Calu3 (cell line): ENCODE data around the gene CD81. TPM values are rescaled to one million over a fixed set of nuclear protein-coding genes. Genes with fewer than 3 reads are reported as not detected.

ENCODE experiments used
- BruUV-seq: library from RNA; stranded (reverse); fragments of 400-500 nt; replicated peaks from 2 replicates; lab custom pipeline; 2021; lab: Mats Ljungman, UMichigan
- CTCF ChIA-PET: fragments of 300-600 bp; sonication (Branson Sonifier 250); formaldehyde crosslinking; loops from one replicate; lab custom pipeline; 2022; ENCODE audit warnings: antibody characterized with exemption; lab: Charles Lee
- DNase-seq: peaks from one replicate; pipeline ENCODE4 v3.0.0; 2022
- H3K27ac Mint-ChIP-seq: one replicate; pipeline ENCODE4 v1.8.0; 2022; ENCODE audit warnings: mixed read lengths; ENCODE audit not compliant: unreplicated experiment
- H3K27me3 Mint-ChIP-seq: one replicate; pipeline ENCODE4 v1.8.0; 2022; ENCODE audit warnings: mixed read lengths; ENCODE audit not compliant: unreplicated experiment
- H3K36me3 Mint-ChIP-seq: one replicate; pipeline ENCODE4 v1.8.0; 2022; ENCODE audit warnings: mild to moderate bottlenecking, moderate library complexity, mixed read lengths; ENCODE audit not compliant: insufficient read depth, unreplicated experiment
- H3K4me1 Mint-ChIP-seq: one replicate; pipeline ENCODE4 v1.8.0; 2022; ENCODE audit warnings: mild to moderate bottlenecking, low read depth, mixed read lengths; ENCODE audit not compliant: unreplicated experiment
- H3K4me3 Mint-ChIP-seq: one replicate; pipeline ENCODE4 v1.8.0; 2022; ENCODE audit warnings: mild to moderate bottlenecking, low read depth, moderate library complexity, mixed read lengths; ENCODE audit not compliant: unreplicated experiment
- H3K9me3 Mint-ChIP-seq: one replicate; pipeline ENCODE4 v1.8.0; 2022; ENCODE audit warnings: low read depth, mixed read lengths; ENCODE audit not compliant: unreplicated experiment
- intact Hi-C: fragments of 100-400 bp; cut with micrococcal nuclease; formaldehyde crosslinking; loops from one replicate; pipeline ENCODE4 v1.10.0; 2022; ENCODE audit not compliant: unreplicated experiment
- total RNA-seq: library from RNA; stranded (reverse); gene quantifications from 2 replicates; pipeline ENCODE4 v1.2.3, GENCODE V29; 2022
- TF ChIP-seq, protein P1 (sequence below): fragments of 200-600 bp; IDR thresholded peaks from one replicate; pipeline ENCODE4 v1.8.0; 2022; ENCODE audit warnings: antibody characterized with exemption; ENCODE audit not compliant: unreplicated experiment

The CD81 gene
- total RNA-seq, 1 experiment from 2014 or later, result 283 TPM

- Mint-ChIP-seq H3K36me3 (peaks cover 47% of the 10 kb centered on the region), H3K27ac (no peak overlapping the region), H3K4me3 (no peak overlapping the region), H3K4me1 (no peaks in the 10 kb centered on the region), H3K9me3 (no peaks in the 10 kb centered on the region), H3K27me3 (no peaks in the 10 kb centered on the region)
- BruUV-seq, result no TSS peak
- DNase-seq, result no peak
- intact Hi-C loops, result no loop called here
- CTCF ChIA-PET, result no interaction called here
- TF ChIP-seq, protein P1, sequence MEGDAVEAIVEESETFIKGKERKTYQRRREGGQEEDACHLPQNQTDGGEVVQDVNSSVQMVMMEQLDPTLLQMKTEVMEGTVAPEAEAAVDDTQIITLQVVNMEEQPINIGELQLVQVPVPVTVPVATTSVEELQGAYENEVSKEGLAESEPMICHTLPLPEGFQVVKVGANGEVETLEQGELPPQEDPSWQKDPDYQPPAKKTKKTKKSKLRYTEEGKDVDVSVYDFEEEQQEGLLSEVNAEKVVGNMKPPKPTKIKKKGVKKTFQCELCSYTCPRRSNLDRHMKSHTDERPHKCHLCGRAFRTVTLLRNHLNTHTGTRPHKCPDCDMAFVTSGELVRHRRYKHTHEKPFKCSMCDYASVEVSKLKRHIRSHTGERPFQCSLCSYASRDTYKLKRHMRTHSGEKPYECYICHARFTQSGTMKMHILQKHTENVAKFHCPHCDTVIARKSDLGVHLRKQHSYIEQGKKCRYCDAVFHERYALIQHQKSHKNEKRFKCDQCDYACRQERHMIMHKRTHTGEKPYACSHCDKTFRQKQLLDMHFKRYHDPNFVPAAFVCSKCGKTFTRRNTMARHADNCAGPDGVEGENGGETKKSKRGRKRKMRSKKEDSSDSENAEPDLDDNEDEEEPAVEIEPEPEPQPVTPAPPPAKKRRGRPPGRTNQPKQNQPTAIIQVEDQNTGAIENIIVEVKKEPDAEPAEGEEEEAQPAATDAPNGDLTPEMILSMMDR, result no peak
Measured at GRCh38 chr11:2395856-2396255, 18.7 kb downstream of the CD81 start.

GRCh38 chr11:2396471-2396870 lies 19.4 kb downstream of the CD81 start:
- no peaks in the 10 kb centered on the region for H3K9me3 Mint-ChIP-seq
- CTCF ChIA-PET, result no interaction called here

DNA sequence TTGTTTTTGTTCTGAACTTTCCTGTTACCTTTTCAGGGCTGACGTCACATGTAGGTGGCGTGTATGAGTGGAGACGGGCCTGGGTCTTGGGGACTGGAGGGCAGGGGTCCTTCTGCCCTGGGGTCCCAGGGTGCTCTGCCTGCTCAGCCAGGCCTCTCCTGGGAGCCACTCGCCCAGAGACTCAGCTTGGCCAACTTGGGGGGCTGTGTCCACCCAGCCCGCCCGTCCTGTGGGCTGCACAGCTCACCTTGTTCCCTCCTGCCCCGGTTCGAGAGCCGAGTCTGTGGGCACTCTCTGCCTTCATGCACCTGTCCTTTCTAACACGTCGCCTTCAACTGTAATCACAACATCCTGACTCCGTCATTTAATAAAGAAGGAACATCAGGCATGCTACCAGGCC lies 19.9 kb downstream of the CD81 start:
- H3K36me3 Mint-ChIP-seq, result peaks cover 52% of the 10 kb centered on the region
- no TSS peak for BruUV-seq
- intact Hi-C loops, result no loop called here
- TF ChIP-seq, protein P1, result no peak
- no peak overlapping the region for H3K27ac Mint-ChIP-seq
- CTCF ChIA-PET, result no interaction called here
- no peak for DNase-seq
- H3K4me1 Mint-ChIP-seq, result no peaks in the 10 kb centered on the region
- no peaks in the 10 kb centered on the region for H3K9me3 Mint-ChIP-seq
- H3K4me3 Mint-ChIP-seq, result no peak overlapping the region
- H3K27me3 Mint-ChIP-seq, result no peaks in the 10 kb centered on the region

More at GRCh38 chr11:2396471-2396870, 19.4 kb downstream of the CD81 start:
- intact Hi-C loops, result no loop called here
- no peak for DNase-seq
- TF ChIP-seq, protein P1, result no peak
- Mint-ChIP-seq H3K4me3 (no peak overlapping the region), H3K4me1 (no peaks in the 10 kb centered on the region), H3K27me3 (no peaks in the 10 kb centered on the region), H3K27ac (no peak overlapping the region), H3K36me3 (peaks cover 52% of the 10 kb centered on the region)
- BruUV-seq, result no TSS peak

- no peaks in the 10 kb centered on the region for H3K4me1 Mint-ChIP-seq
- TF ChIP-seq, protein P1, result no peak
- no peak for DNase-seq
- CTCF ChIA-PET, result interaction anchor here (0.5 to 3.2 kb wide), 5 partner anchors 10 to 213 kb away, joined by 3 to 23 read pairs (median 4); no protein-coding TSS in a partner anchor
- H3K27me3 Mint-ChIP-seq, result no peaks in the 10 kb centered on the region
- no TSS peak for BruUV-seq
- H3K9me3 Mint-ChIP-seq, result no peaks in the 10 kb centered on the region
- intact Hi-C loops, result no loop called here
- H3K36me3 Mint-ChIP-seq, result peaks cover 61% of the 10 kb centered on the region
- H3K27ac Mint-ChIP-seq, result peak overlapping the region; percentile 91
- peak overlapping the region; percentile 98 for H3K4me3 Mint-ChIP-seq
Measured at GRCh38 chr11:2398664-2399355, 21.7 kb downstream of the CD81 start.
